ENCODE results near the gene SERPINA4.

The SERPINA4 gene

GRCh38 chr14:94588311-94588710 is 27.1 kb downstream of the SERPINA4 start:
- H3K4me3 ChIP-seq (ENCODE audit: control insufficient read depth, low read depth, low read length) = no peak overlapping the region
- no peak for DNase-seq (ENCODE audit: low read depth)
- TF ChIP-seq CTCF (IDR thresholded peaks at IDR 0.05; ENCODE audit: control insufficient read depth, insufficient read depth, low read depth, low read length, missing control alignments) = no peak

- no peak for DNase-seq (ENCODE audit: low read depth)
- no peak overlapping the region for H3K4me3 ChIP-seq (ENCODE audit: control insufficient read depth, low read depth, low read length)
- TF ChIP-seq CTCF (IDR thresholded peaks at IDR 0.05; ENCODE audit: control insufficient read depth, insufficient read depth, low read depth, low read length, missing control alignments) = no peak
These were observed 29.8 kb downstream of the SERPINA4 start for GRCh38 chr14:94591073-94591472.

GRCh38 chr14:94591871-94592270 is 30.6 kb downstream of the SERPINA4 start:
- no peak overlapping the region for H3K4me3 ChIP-seq (ENCODE audit: control insufficient read depth, low read depth, low read length)
- TF ChIP-seq CTCF (IDR thresholded peaks at IDR 0.05; ENCODE audit: control insufficient read depth, insufficient read depth, low read depth, low read length, missing control alignments) = no peak
- DNase-seq (ENCODE audit: low read depth) = no peak

- no peak overlapping the region for H3K4me3 ChIP-seq (ENCODE audit: control insufficient read depth, low read depth, low read length)
- DNase-seq (ENCODE audit: low read depth) = no peak
- no peak for TF ChIP-seq CTCF (IDR thresholded peaks at IDR 0.05; ENCODE audit: control insufficient read depth, insufficient read depth, low read depth, low read length, missing control alignments)
These were observed 31.2 kb downstream of the SERPINA4 start for GRCh38 chr14:94592457-94592856.

- no peak for DNase-seq (ENCODE audit: low read depth)
- no peak for TF ChIP-seq CTCF (IDR thresholded peaks at IDR 0.05; ENCODE audit: control insufficient read depth, insufficient read depth, low read depth, low read length, missing control alignments)
- H3K4me3 ChIP-seq (ENCODE audit: control insufficient read depth, low read depth, low read length) = no peak overlapping the region
These were observed 32.1 kb downstream of the SERPINA4 start for GRCh38 chr14:94593376-94593748.

GRCh38 chr14:94593749-94594431 is 32.6 kb downstream of the SERPINA4 start:
- no peak overlapping the region for H3K4me3 ChIP-seq (ENCODE audit: control insufficient read depth, low read depth, low read length)
- DNase-seq (ENCODE audit: low read depth) = no peak
- no peak for TF ChIP-seq CTCF (IDR thresholded peaks at IDR 0.05; ENCODE audit: control insufficient read depth, insufficient read depth, low read depth, low read length, missing control alignments)
